ENCODE results near the gene EFCAB6.

EFCAB6 gene

GRCh38 chr22:43733138-43733537 lies 79.0 kb downstream of the EFCAB6 start:
- DNase-seq (ENCODE audit: low read depth): no peak
- no peak overlapping the region for H3K4me3 ChIP-seq (ENCODE audit: low read length)
- TF ChIP-seq, protein P1, sequence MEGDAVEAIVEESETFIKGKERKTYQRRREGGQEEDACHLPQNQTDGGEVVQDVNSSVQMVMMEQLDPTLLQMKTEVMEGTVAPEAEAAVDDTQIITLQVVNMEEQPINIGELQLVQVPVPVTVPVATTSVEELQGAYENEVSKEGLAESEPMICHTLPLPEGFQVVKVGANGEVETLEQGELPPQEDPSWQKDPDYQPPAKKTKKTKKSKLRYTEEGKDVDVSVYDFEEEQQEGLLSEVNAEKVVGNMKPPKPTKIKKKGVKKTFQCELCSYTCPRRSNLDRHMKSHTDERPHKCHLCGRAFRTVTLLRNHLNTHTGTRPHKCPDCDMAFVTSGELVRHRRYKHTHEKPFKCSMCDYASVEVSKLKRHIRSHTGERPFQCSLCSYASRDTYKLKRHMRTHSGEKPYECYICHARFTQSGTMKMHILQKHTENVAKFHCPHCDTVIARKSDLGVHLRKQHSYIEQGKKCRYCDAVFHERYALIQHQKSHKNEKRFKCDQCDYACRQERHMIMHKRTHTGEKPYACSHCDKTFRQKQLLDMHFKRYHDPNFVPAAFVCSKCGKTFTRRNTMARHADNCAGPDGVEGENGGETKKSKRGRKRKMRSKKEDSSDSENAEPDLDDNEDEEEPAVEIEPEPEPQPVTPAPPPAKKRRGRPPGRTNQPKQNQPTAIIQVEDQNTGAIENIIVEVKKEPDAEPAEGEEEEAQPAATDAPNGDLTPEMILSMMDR (conservative IDR thresholded peaks at IDR 0.05; ENCODE audit: low read depth, low read length): no peak

DNA sequence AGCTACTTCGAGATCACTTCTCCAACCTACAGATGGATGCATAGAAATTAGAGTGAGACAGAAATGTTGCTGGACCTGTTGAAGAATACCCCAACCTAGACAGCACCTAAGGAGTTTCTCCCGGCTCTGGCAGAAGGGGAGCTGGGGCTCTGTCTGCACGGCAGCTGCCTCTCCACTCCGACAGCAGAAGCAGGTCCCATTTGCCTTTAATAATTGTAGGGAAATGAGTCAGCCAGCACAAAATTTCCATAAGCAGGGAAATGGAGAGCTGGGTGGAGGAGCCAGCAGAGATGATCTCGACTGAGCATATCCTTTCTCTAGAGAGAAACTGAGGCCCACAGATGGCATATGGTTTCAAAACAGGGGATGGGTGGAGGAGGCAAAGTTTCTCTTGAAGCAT lies 80.1 kb downstream of the EFCAB6 start:
- TF ChIP-seq, protein P1 (conservative IDR thresholded peaks at IDR 0.05; ENCODE audit: low read depth, low read length): no peak

DNA sequence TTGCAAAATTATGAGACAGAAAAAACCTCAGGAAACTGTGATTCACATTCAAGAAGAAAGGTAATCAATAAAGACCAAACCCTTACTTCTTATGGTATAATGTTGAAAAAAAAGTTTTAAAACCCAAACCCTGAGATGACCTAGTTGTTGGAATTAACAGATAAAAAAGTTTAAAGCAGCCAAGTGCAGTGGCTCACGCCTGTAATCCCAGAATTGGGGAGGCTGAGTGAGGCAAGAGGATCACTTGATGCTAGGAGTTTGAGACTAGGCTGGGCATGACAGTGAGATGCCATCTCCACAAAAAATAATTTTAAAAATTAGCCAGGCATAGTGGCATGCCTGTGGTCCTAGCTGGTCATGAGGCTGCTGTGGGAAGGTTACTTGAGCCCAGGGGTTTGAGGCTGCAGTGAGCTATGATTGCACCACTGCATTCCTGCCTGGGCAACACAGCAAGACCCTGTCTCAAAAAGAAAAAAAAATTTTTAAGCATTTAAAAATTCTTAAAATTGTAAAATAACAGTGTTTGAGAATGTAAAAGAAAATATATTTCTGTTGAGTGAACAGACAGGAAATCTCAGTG lies 85.1 kb downstream of the EFCAB6 start:
- TF ChIP-seq, protein P1 (conservative IDR thresholded peaks at IDR 0.05; ENCODE audit: low read depth, low read length): no peak
- DNase-seq (ENCODE audit: low read depth): no peak
- no peak overlapping the region for H3K4me3 ChIP-seq (ENCODE audit: low read length)

More for the DNA sequence above, 80.1 kb downstream of the EFCAB6 start:
- H3K4me3 ChIP-seq (ENCODE audit: low read length): no peak overlapping the region
- no peak for DNase-seq (ENCODE audit: low read depth)

- TF ChIP-seq, protein P1 (conservative IDR thresholded peaks at IDR 0.05; ENCODE audit: low read depth, low read length): no peak
- H3K4me3 ChIP-seq (ENCODE audit: low read length): no peak overlapping the region
- no peak for DNase-seq (ENCODE audit: low read depth)
Observed at GRCh38 chr22:43726322-43726721, 85.8 kb downstream of the EFCAB6 start.

DNA sequence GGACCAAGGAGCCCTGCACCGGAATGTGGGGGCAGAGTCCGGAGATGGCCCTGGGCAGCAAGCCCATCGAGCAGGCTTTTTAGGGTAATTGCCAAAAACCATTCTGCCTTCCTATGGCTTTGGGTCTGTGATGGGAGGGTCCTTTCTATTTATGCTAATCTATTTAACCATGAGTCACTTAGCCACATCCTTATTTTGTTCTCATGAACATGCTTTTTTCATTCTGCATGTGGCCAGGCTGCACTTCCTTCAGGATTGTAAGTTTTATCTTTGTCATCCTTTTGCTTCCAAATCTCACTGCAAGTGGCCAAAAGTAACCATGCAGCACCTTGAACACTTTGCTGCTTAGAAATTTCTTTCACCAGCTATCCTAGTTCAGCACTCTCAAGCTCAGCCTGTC lies 88.3 kb downstream of the EFCAB6 start:
- no peak overlapping the region for H3K4me3 ChIP-seq (ENCODE audit: low read length)
- DNase-seq (ENCODE audit: low read depth): no peak
- TF ChIP-seq, protein P1 (conservative IDR thresholded peaks at IDR 0.05; ENCODE audit: low read depth, low read length): no peak

DNA sequence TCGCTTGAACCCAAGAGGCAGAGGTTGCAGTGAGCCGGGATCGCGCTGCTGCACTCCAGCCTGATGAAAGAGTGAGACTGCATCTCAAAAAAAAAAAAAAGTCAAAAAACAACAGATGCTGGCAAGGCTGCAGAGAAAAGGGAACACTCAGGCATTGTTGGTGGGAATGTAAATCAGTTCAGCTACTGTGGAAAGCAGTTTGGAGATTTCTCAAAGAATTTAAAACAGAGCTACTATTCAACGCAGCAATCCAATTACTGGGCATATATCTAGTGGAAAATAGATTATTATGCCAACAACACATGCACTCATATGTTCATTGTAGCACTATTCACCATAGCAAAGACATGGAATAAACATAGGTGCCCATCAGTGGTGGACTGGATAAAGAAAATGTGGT lies 89.7 kb downstream of the EFCAB6 start:
- no peak overlapping the region for H3K4me3 ChIP-seq (ENCODE audit: low read length)
- TF ChIP-seq, protein P1 (conservative IDR thresholded peaks at IDR 0.05; ENCODE audit: low read depth, low read length): no peak
- no peak for DNase-seq (ENCODE audit: low read depth)

GRCh38 chr22:43720716-43721115 lies 91.4 kb downstream of the EFCAB6 start:
- TF ChIP-seq, protein P1 (conservative IDR thresholded peaks at IDR 0.05; ENCODE audit: low read depth, low read length): no peak
- DNase-seq (ENCODE audit: low read depth): no peak
- H3K4me3 ChIP-seq (ENCODE audit: low read length): no peak overlapping the region

All from retinal pigment epithelial cell (primary cell).